NB4 (cell line): ENCODE data around the gene FPGS.

Experiments used
- CTCF ChIP-seq: IDR thresholded peaks from one replicate; pipeline ENCODE4 v1.5.1; 2012; ENCODE audit warnings: low read depth, low read length
- POLR2A ChIP-seq: IDR thresholded peaks from 2 replicates; pipeline ENCODE4 v1.6.1; 2011; ENCODE audit warnings: mild to moderate bottlenecking; ENCODE audit not compliant: insufficient read length; ENCODE audit errors: extremely low read depth

- TF ChIP-seq POLR2A (no peak), CTCF (no peak)
These were observed 47.3 kb upstream of the FPGS start for GRCh38 chr9:127755061-127756060.
